Measurements from ENCODE around the gene AQP1.

The AQP1 gene

GRCh38 chr7:30970594-30971094, 59.0 kb downstream of the AQP1 start:
- TF ChIP-seq, protein P1, sequence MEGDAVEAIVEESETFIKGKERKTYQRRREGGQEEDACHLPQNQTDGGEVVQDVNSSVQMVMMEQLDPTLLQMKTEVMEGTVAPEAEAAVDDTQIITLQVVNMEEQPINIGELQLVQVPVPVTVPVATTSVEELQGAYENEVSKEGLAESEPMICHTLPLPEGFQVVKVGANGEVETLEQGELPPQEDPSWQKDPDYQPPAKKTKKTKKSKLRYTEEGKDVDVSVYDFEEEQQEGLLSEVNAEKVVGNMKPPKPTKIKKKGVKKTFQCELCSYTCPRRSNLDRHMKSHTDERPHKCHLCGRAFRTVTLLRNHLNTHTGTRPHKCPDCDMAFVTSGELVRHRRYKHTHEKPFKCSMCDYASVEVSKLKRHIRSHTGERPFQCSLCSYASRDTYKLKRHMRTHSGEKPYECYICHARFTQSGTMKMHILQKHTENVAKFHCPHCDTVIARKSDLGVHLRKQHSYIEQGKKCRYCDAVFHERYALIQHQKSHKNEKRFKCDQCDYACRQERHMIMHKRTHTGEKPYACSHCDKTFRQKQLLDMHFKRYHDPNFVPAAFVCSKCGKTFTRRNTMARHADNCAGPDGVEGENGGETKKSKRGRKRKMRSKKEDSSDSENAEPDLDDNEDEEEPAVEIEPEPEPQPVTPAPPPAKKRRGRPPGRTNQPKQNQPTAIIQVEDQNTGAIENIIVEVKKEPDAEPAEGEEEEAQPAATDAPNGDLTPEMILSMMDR (IDR thresholded peaks at IDR 0.05; ENCODE audit: insufficient read depth, low read length, missing control alignments) = no peak
- H3K4me3 ChIP-seq (ENCODE audit: low read depth, low read length) = no peak overlapping the region
- ChIA-PET CTCF (interaction anchor here (0.8 to 7.7 kb wide), 6 partner anchors 8 to 182 kb away, joined by 3 to 85 read pairs (median 4); no protein-coding TSS in a partner anchor), POLR2A (no interaction called here)
- DNase-seq (ENCODE audit: low read depth, low spot score) = no peak

- no peak overlapping the region for H3K4me3 ChIP-seq (ENCODE audit: low read depth, low read length)
- ChIA-PET POLR2A (no interaction called here), CTCF (interaction anchor here (0.8 to 7.7 kb wide), 8 partner anchors 7 to 183 kb away, joined by 3 to 85 read pairs (median 4); no protein-coding TSS in a partner anchor)
- DNase-seq (ENCODE audit: low read depth, low spot score) = no peak
- TF ChIP-seq, protein P1 (IDR thresholded peaks at IDR 0.05; ENCODE audit: insufficient read depth, low read length, missing control alignments) = no peak
Measured at GRCh38 chr7:30971440-30971839, 59.8 kb downstream of the AQP1 start.

GRCh38 chr7:30971840-30972563, 60.3 kb downstream of the AQP1 start:
- TF ChIP-seq, protein P1 (IDR thresholded peaks at IDR 0.05; ENCODE audit: insufficient read depth, low read length, missing control alignments) = no peak
- POLR2A ChIA-PET = no interaction called here
- CTCF ChIA-PET = interaction anchor here (1.0 to 7.7 kb wide), 7 partner anchors 12 to 184 kb away, joined by 3 to 85 read pairs (median 6); no protein-coding TSS in a partner anchor
- no peak for DNase-seq (ENCODE audit: low read depth, low spot score)
- H3K4me3 ChIP-seq (ENCODE audit: low read depth, low read length) = no peak overlapping the region

DNA sequence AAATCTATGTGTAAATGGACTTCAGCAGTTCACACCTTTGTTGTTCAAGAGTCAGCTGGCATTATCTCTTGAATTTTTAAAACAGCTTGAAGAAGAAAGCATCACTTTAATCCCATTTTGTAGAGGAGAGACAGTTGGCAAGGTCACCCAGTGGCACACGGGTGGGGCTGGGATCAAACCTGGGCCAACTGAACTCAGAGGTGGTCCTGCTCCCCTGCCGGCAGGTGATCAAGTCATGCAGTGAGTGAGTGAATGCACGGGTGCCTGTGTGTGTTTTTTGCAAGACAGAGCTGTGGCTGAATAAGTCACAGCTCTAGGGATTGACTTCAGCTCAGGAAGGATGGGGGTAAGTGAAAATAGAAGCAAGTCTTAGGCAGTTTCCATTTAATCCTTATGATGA, 61.6 kb downstream of the AQP1 start:
- no peak for DNase-seq (ENCODE audit: low read depth, low spot score)
- H3K4me3 ChIP-seq (ENCODE audit: low read depth, low read length) = no peak overlapping the region
- TF ChIP-seq, protein P1 (IDR thresholded peaks at IDR 0.05; ENCODE audit: insufficient read depth, low read length, missing control alignments) = no peak
- ChIA-PET CTCF (interaction anchor here (1.0 to 7.7 kb wide), 8 partner anchors 11 to 175 kb away, joined by 3 to 85 read pairs (median 8); no protein-coding TSS in a partner anchor), POLR2A (no interaction called here)

DNA sequence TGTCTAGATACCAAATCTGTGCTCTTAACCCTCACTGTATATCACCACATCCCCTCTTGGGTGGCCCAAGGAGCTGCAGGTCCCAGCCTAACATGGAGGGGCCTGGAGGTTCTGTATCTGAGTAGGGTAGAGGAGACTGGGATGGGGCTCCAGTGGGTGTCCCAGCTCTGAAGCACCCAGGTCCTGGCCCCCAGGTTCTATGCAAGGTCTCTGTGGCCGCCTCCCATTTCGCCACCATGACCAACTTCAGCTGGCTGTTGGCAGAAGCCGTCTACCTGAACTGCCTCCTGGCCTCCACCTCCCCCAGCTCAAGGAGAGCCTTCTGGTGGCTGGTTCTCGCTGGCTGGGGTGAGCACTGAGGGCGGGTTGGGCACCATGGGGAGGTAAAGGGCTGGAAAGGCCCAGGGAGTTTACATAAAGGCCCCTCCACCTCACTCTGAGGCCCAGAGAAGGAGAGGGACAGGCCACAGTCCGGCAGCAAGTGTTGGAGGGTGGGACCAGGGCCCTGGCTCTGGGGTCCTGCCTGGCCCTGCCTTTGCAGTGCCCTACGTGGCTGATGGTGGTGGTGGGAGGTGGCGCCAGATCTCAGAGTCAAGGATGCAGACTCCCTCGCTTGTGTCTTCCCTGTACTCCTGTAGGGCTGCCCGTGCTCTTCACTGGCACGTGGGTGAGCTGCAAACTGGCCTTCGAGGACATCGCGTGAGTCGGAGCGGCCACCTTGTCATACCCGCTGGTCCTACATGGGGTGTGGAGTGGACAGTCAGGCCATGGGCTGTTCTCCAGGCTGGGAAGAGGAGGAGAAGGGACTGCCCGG, 62.3 kb downstream of the AQP1 start:
- TF ChIP-seq, protein P1 (IDR thresholded peaks at IDR 0.05; ENCODE audit: insufficient read depth, low read length, missing control alignments) = no peak
- CTCF ChIA-PET = interaction anchor here (1.0 to 7.7 kb wide), 7 partner anchors 10 to 175 kb away, joined by 3 to 85 read pairs (median 8); no protein-coding TSS in a partner anchor

More for the DNA sequence above, 62.3 kb downstream of the AQP1 start:
- DNase-seq (ENCODE audit: low read depth, low spot score) = no peak
- H3K4me3 ChIP-seq (ENCODE audit: low read depth, low read length) = no peak overlapping the region
- POLR2A ChIA-PET = no interaction called here
